Measurements from ENCODE around the gene SEPTIN11. TPM values are rescaled to one million over a fixed set of nuclear protein-coding genes. Genes with fewer than 3 reads are reported as not detected.

The SEPTIN11 gene
- total RNA-seq, result 331 TPM
- long read RNA-seq, full-length matches to known transcripts, result 352 of 948 reads
- long read RNA-seq, partial matches to known transcripts, result 169 of 948 reads
- long read RNA-seq, other reads (novel, unspliced or antisense), result 427 of 948 reads

DNA sequence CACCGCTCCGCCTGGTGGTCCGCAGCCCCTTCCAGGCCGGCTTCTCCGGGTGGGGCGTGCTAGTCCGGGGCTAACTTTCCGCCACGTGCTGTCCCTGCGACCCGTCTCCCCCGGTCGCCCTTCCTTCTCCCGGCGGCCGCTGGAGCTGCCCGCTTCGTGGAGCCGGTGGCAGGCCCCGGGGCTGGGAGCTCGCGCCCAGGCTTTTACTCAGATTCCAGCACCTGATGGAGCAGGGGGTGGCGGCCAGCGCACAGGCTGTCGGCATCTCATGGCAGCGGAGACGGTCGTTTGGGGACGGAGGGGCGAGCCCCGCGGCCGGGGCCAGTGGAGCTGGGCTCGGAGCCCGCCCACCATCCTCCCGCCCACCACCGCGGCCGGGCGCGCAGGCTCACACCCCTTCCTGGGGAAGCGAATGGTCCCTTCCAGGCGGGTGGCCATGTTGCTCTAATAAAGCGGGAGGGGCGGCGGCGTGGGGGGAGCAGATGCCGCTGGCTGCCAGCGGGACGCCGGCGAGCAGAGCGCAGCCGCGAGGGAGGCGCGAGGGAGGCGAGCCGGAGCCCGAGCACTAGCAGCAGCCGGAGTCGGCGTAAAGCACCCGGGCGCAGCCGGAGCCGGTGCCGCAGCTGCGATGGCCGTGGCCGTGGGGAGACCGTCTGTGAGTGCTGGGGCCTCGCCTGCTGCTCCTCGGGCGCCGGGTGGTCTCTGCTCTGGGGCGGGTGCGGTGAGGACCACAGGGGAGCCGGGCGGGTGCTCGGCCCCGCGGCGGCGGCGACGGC, at the start of gene SEPTIN11:
Gene SEPTIN11 (plus strand): TSS at position 477 of the 776 bp plus-strand sequence. CDS start 152 bp downstream, at position 629.
- peak; percentile 97 for DNase-seq (ENCODE audit: low spot score)

DNA sequence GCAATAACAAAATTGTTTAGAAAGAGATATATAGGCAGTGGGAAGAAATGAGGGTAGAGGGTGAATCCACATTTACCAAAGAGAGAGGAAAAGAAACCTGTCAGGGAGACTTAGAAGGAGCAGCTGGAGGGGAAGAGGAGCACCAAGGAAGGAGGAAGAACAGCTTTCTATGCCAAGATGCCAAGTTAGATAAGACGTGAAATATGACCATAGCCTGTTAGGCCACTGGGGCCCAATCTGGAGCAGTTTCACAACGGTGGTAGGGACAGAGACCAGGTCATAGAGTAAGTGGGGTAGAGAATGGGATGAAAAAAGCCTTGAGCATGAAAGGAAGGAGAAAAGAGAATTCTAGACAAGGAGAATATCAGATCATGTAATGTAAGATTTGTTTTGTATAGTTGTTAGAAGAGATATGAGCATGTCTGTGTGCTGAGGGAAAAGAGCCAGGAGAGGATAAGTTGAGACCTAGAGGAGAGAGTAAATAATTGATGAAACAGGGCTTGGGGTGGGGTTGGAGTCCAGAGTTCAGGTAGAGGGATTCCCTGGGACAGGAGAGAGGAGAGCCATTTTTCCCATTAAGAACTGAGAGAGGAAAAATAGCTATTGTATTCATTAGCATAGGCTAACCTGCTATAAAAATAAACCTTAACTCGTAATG, 47.2 kb upstream of the SEPTIN11 start:
- DNase-seq (ENCODE audit: low spot score), result no peak

DNA sequence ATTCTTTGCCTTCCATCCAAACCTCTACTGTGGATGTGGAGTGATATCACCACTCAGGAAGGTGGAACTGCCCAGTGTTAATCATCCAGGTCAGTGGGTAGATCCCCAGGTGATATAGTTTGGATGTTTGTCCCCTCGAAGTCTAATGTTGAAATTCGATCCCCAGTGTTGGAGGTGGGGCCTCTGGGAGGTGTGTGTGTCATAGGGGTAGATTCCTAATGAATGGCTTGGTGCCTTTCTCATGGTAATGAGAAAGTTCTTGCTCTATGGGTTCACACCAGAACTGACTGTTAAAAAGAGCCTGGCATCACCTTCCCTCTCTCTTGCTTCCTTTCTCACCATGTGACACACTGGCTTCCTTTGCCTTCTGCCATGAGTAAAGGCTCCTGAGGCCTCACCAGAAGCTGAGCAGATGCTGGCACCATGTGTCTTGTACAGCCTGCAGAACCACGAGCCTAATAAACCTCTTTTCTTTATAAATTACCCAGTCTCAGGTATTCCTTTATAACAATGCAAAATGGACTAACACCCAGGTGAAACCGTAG, 44.8 kb upstream of the SEPTIN11 start:
- no peak for DNase-seq (ENCODE audit: low spot score)

DNA sequence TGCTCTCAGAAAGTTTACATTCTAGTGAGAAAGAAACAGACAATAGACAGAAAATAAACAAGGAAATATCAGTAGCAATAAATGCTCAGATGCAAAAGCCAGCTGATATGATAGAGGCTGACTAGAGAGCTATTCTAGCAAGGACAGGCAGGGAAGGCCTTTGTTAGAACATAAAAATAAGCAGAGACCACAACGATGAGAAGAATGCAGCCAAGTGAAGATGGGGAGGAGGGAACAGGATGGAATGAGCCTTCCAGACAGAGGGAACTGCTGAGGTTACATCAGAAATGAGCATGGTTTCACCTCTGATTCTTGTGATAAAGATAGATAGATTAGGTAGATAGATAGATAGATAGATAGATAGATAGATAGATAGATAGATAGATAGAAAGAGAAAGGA, 44.0 kb upstream of the SEPTIN11 start:
- DNase-seq (ENCODE audit: low spot score), result no peak

DNA sequence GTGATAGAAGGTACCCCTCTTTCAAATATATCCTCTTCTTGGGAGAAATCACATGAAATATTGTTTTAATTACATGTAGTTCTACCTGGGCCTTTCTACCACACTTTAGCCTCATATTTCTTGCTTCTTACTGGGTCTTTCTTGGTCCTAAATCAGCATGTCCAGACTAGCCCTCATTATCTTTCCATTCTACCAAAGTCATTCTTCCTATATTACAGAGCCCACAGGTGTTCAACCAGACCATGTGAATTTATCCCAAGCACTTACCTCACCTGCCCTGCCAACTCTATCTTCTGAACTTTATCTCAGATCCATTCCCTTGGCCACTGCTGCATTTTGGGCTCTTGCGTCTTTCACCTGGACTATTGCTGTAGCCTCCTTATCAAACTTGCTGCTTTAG, 39.8 kb upstream of the SEPTIN11 start:
- no peak for DNase-seq (ENCODE audit: low spot score)

DNA sequence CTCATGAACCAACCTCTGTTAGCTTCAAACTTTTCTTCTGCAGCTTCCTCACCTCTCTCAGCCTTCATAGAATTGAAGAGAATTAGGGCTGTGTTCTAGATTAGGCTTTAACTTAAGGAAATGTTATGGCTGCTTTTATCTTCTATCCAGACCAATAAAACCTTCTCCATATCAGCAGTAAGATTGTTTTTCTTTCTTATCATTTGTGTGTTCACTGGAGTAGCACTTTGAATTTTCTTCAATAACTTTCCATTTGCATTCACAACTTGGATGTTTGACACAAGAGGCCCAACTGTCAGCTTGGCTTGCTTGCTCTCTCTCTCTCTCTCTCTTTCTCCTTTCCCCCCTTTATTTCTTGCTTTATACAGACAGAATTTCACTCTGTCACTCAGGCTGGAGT, 28.8 kb upstream of the SEPTIN11 start:
- no peak for DNase-seq (ENCODE audit: low spot score)

DNA sequence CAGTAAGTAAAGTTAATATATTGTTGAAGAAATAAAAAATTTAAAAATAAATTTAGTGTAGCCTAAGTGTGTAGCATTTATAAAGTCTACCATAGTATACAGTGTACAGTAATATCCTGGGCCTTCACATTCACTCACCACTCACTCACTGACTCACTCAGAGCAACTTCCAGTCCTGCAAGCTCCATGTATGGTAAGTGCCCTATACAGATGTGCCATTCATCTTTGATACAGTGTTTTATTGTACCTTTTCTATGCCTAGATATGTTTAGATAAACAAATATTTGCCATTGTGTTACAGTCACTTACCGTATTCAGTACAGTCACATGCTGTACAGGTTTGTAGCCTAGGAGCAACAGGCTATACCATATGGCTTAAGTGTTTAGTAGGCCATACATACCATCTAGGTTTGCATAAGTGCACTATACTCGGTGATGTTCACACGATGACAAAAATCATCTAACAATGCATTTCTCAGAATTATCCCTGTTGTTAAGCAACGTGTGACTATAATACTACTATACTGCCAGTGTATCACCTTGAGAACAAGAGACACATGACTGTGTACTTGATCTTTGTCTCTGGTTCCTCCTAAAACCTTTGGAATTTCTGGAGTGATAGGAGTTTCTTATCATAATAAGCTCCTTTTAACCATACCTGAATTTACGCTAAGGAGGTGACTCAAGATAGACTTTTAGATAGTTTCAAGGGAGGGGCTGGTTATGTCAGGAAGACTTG, 25.8 kb upstream of the SEPTIN11 start:
- no peak for DNase-seq (ENCODE audit: low spot score)

DNA sequence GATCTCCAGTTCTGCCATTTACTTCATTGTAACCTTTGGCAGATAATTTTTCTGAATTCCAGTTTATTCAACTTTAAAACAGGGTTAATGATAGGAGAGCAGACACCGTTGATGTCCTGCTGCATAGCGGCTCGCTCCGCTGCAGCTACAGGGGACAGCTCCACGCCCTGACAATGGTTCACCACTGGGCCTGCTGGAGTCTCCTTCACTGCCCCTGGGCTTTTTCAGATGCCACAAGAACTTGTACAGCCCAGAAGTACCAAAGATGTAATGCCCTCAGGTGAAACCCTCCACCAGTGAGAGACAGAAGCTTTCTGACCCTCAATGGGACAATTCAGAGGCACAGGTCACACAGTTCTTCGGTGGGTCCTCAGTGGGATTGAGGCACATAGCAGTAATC, 22.7 kb upstream of the SEPTIN11 start:
- no peak for DNase-seq (ENCODE audit: low spot score)

DNA sequence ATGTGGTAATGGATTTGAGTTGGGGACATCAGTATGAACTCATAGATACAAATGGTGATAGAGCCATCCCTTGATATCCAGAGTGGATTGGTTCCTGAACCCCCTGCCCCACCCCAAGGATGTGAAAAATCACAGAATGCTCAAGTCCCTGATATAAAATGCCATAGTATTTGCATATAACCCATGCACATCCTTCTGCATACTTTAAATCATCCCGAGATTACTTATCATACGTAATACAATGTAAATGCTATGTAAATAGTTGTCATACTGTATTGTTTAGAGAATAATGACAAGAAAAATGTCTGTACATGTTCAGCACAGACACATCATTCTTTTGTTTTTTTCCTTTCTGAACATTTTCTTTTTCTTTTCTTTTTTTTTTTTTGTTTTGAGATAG, 18.9 kb upstream of the SEPTIN11 start:
- DNase-seq (ENCODE audit: low spot score), result no peak

DNA sequence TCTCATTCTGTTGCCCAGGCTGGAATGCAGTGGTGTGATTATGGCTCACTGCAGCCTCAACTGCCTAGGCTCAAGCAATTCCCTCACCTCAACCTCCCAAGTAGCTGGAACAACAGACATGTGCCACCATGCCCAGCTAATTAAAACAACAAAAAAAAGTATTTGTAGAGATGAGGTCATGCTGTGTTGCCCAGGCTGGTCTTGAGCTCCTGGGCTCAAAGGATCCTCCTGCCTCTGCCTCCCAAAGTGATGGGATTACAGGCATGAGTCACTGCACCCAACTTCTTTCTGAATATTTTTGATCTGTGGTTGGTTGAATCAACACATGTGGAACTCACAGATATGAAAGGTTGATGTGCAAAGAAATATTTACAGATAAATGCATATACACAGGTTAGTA, 18.5 kb upstream of the SEPTIN11 start:
- DNase-seq (ENCODE audit: low spot score), result no peak

DNA sequence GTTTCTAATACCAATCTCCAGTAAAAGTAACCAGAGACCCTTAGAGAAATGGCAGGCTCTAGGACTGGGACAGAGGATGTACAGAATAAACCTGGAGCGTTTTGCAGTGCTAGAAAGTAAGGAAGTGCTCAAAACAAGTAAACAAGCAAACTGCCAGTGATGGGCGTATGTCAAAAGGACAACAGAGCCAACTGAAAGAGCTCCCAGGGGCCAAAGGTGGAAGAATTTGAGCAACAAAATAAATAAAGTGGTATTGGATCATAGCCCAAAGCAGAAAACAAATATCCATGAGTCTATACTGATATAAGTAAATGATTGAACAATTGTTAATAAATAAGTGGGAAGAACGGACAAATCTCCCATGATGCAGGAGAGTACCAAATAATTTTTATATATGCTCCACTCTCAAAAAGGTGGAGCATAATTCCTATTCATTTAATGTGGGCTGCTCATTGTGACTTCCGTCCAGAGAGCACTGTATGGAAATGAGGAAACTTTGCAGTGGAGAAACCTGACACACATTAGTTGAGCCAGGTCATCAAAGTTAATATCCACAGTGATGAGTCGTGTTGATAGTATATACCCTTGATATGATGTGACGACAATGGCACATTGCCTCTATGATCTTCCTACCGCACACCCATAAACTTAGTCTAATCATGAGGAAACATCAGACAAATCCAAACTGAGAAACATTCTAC, 17.8 kb upstream of the SEPTIN11 start:
- no peak for DNase-seq (ENCODE audit: low spot score)

DNA sequence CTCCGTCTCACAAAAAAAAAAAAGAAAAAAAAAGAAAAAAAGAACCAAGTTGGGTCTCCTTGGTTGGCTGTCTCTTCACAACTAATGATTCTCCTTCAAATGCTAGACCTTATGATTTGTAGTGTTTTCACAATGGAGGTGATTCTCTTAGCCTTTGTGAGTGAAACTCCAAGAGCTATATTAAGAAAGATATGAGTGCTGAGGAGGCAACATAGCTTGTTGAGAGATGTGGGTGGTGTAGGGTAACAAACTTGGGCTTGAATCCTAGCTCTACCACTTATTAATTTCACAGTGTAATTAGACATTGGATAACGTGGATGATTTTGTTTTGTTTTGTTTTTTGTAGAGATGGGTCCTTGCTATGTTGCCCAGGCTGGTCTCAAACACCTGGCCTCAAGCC, 10.4 kb upstream of the SEPTIN11 start:
- DNase-seq (ENCODE audit: low spot score), result no peak

DNA sequence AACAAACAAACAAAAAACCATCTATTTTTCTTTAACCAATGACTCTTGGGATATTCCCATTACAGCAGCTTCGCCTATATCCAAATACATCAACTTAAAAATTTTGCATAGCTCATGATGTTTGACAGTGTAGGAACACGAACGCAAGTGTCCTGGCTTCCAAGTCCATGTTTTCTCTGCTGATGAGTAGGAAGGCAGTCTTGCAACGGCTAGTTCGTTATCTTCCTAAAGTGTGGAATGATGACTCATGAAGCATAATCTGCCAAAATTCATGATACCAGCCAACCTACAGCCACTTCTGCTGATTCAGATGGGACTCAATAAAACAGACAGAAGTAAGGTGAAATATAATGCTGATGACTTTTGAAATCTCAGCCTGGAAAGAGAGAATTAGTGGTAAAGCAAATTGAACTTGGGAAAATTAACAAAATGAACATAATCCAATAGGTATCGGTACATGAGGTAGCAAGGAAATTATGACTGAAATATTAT, 6.4 kb upstream of the SEPTIN11 start:
- no peak for DNase-seq (ENCODE audit: low spot score)

DNA sequence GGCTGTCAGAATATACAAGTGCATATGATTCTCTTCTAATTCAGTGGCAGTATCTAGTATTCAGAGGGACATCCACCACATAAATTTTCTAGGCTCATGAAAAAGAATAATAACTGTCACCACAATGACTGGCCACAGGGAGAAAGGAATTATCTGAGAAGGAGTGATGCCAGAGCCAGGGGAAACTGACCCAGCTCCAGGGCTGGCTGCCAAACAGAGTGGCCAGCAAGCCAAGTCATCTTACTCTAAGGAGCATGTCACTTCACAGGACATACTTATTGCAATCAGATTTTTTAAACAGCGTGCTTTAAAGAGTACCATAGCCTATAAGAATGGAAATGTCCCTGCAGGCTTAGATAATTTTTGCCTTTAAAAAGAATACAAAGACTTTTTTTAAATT, 5.8 kb upstream of the SEPTIN11 start:
- DNase-seq (ENCODE audit: low spot score), result no peak

DNA sequence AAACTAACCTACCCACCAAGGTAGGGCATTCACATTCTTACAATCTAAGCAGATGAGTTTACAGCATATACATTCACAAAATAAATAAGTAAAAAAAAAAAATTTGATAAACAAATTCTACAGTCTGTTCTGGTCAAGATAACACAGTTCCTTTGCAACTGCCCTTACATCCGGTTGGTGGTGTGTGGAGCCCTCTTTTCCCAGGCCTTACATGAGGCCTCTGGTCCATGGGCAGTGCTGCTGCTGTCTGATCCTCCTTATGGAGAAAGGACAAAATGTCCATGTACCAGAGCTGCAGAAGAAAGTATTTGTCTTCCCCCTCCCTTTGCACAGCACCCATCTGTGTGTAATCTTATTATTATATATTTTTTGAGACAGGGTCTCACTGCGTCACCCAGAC, 2.2 kb upstream of the SEPTIN11 start:
- DNase-seq (ENCODE audit: low spot score), result no peak

DNA sequence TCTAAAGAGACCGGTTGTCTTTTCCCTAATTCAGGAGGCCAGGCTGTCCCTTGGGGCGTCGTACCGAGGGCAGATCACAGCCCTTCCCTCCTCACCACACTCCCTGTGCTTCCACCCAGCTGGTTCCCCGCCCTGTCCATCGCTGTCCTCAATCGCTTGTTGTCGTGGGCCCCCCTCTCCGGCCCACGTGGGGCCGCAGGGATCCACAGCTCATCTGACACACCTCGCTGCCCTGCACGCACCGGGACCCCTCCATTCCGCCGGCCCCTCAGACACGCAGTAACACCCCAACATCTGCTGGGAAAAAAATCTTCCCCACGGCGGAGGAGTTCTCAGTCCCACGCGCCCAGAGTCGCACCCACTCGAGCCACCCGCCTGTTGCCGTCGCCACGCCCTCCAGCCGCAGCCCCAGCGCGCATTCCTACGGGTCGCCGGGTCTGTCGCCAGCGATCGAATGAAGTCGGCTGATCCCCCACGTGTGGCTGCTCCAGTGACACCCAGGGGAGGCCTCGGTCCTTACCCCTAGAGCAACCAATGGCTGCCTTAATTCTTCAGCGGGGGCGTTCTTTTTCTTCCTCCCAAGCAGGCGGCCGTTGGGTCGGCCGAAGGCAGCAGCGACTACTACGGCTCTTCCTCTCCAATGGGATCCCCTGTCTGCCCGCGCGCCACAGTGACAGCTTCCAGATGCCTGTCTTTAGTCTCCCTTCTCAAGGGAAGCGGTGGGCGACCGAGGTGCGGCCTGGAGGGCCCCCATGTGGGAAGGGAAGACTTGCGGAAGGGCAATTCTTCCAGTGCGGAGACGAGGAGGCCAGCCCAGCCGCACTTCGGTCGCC, 893 bp upstream of the SEPTIN11 start:
- DNase-seq (ENCODE audit: low spot score), result no peak

DNA sequence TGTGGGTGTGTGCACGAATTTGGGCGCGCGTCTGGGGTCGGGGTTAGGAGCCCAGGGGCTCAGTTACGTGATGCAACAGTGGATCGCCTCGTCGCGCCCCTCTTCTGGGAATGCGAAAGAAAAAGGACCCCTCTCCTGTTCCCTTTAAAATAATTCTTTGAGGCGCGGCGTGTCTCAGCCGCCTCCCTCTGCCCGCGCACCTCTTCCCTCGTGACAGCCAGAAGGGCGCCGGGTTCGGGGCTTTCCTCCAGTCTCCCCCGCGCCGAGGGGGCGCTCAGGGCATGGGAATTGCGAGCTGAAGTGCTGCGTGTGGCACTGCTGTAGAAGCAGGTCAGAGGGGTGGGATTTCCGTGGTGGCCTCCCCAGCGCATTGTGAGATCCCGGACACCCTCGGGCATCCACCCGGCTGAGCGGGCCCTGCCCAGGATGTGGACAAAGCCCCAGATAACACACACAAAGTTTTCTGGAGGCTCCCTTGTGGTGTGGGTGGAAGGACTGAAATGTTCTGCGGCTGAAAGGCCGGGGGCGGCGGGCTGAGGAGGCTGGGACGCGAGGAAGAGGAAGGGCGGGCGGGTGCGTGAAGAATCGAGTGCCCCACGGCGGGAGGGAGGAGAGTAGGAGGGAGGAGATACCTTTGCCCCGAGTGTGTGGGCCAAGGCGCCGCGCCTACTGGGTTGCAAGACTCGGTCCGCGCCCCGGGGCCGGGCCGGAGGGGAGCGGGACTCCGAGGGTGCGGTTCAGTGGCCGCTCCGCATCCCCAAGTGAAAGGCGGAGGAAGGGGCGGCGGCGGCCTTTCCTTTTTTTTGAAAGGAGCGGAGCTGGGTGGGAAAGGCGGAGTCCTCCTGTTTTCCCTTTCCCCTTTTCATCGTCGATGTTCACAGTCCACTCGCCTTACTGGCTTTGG, 752 bp downstream of the SEPTIN11 start:
- DNase-seq (ENCODE audit: low spot score), result no peak

DNA sequence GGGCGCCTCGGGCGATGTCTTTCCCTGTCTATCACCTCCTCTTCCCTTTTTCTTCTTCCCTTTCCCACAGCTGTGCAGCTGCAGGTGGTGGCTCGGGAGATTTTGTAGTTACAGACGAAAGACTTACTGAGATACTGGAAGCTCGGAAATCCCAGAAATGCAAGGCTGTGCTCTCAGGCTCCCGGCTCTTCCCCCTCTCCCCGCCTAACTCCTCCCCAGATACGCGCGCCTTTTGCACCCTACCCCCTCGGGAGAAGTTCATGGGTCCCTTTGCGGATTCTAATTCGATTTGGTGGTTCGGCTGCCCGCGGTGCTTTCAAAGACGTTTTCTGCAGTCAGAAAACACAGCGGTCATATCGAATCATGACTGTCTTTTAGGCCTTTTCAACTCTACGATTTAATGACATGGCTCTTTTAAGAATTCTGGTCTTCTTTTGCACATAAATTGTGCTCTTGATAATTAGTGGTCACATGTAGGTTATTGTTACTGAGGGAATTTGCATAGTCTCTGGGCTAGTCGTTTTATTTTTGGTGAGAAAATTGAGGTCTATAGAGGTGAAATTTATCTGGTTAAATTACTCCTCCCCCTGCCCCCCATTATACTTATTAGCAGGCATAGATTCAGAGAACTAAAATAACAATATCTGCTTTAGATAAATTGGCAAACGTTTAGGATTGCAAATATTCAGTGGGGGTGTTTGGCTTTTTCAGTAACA, 1.6 kb downstream of the SEPTIN11 start:
- no peak for DNase-seq (ENCODE audit: low spot score)
